K562 (cell line): Measurements from ENCODE around the gene ZNF609. TPM values are rescaled to one million over a fixed set of nuclear protein-coding genes. Genes with fewer than 3 reads are reported as not detected.

Source experiments
- ATAC-seq: fragments of 200-7000 bp; cut with Tn5 transposase; 3 replicates; pipeline ENCODE4 v1.9.1; 2020; ENCODE audit warnings: moderate library complexity
- BruUV-seq: library from RNA; stranded (reverse); fragments of 400-500 nt; replicated peaks from 2 replicates; lab custom pipeline; 2021; lab: Mats Ljungman, UMichigan
- CTCF ChIA-PET: fragments of 300-600 bp; formaldehyde crosslinking; extraction: SDS; loops from one replicate; lab custom pipeline; 2021; ENCODE audit warnings: low intra/inter-chr PET ratio; lab: Yijun Ruan, JAX
- POLR2A ChIA-PET: fragments of 300-600, 350-650 bp; sonication (Branson Sonifier 250); formaldehyde crosslinking; extraction: SDS; loops from one replicate; lab custom pipeline; 2021; ENCODE audit warnings: antibody characterized with exemption, inconsistent platforms; lab: Yijun Ruan, JAX
- DNase-seq, 4 experiments: peaks; one replicate each; pipeline versions ENCODE4 v3.0.0 to v3.0.0-alpha.2; 2011 to 2018; ENCODE audit warnings: low spot score in 3 of 4, mixed read lengths in 3 of 4; ENCODE audit errors: extremely low read depth in 1 of 4
- FAIRE-seq: peaks from 2 replicates; lab custom pipeline; 2011; peaks lifted over from hg19 to GRCh38; lab: Jason Lieb, UNC
- H2AFZ ChIP-seq: 2 replicates; pipeline ENCODE4 v1.6.0; 2011; ENCODE audit warnings: low read depth, low read length, control low read depth, inconsistent platforms
- H3K27ac ChIP-seq: fragments of 200-600 bp; 3 replicates; pipeline ENCODE4 v1.8.0; 2011; ENCODE audit warnings: low read depth, mild to moderate bottlenecking, control low read depth, inconsistent platforms, low read length, moderate library complexity, mixed read lengths; ENCODE audit errors: extremely low read depth
- H3K27me3 ChIP-seq, 2 experiments: fragments of 300-600 bp in 1 of 2; 2 replicates in 1 of 2; 3 replicates in 1 of 2; pipeline versions ENCODE4 v1.6.0 to v1.8.0; 2011; ENCODE audit warnings: inconsistent platforms in 2 of 2, low read length in 2 of 2, mild to moderate bottlenecking in 1 of 2, mixed read lengths in 1 of 2, moderate library complexity in 1 of 2; ENCODE audit not compliant: control insufficient read depth in 2 of 2, insufficient read depth in 2 of 2
- H3K36me3 ChIP-seq: fragments of 300-600 bp; 3 replicates; pipeline ENCODE4 v1.8.0; 2011; ENCODE audit warnings: mild to moderate bottlenecking, low read length, inconsistent platforms; ENCODE audit not compliant: control insufficient read depth, insufficient read depth
- H3K4me1 ChIP-seq, 2 experiments: fragments of 200-600 bp in 1 of 2; replicated peaks in 1 of 2; 2 replicates in 1 of 2; 3 replicates in 1 of 2; pipeline versions ENCODE4 v1.5.1 to v1.8.0; 2011; ENCODE audit warnings: inconsistent platforms in 2 of 2, low read length in 2 of 2, mild to moderate bottlenecking in 1 of 2, mixed read lengths in 1 of 2, moderate library complexity in 1 of 2; ENCODE audit not compliant: control insufficient read depth in 2 of 2, insufficient read depth in 2 of 2
- H3K4me2 ChIP-seq: 2 replicates; pipeline ENCODE4 v1.6.1; 2011; ENCODE audit warnings: low read length, control low read depth, inconsistent platforms, mixed read lengths; ENCODE audit not compliant: insufficient read depth
- H3K4me3 ChIP-seq: fragments of 200-600 bp; sonication (generic), shearing (Covaris generic); 2 replicates; pipeline ENCODE4 v1.5.1; 2016; ENCODE audit warnings: control low read depth, inconsistent platforms
- H3K79me2 ChIP-seq: fragments of 200-600 bp; 3 replicates; pipeline ENCODE4 v1.8.0; 2011; ENCODE audit warnings: low read length, inconsistent platforms; ENCODE audit not compliant: control insufficient read depth, insufficient read depth
- H3K9ac ChIP-seq, 2 experiments: 2 replicates each; pipeline versions ENCODE4 v1.6.0 to v1.6.1; 2011; ENCODE audit warnings: low read depth in 2 of 2, low read length in 2 of 2, control low read depth in 1 of 2, inconsistent platforms in 1 of 2, mild to moderate bottlenecking in 1 of 2, mixed read lengths in 1 of 2; ENCODE audit not compliant: insufficient read depth in 1 of 2
- H3K9me1 ChIP-seq: one replicate; pipeline ENCODE4 v1.6.0; 2011; ENCODE audit warnings: inconsistent platforms, mild to moderate bottlenecking, low read length, moderate library complexity; ENCODE audit not compliant: control insufficient read depth, insufficient read depth
- H3K9me3 ChIP-seq: replicated peaks from 2 replicates; pipeline ENCODE4 v1.5.1; 2011; ENCODE audit warnings: low read depth, low read length, inconsistent platforms; ENCODE audit not compliant: control insufficient read depth, insufficient read depth
- H4K20me1 ChIP-seq: replicated peaks from 2 replicates; pipeline ENCODE4 v1.6.1; 2011; ENCODE audit warnings: low read length, inconsistent platforms, mixed read lengths; ENCODE audit not compliant: control insufficient read depth, insufficient read depth
- BCOR ChIP-seq: fragments of 450-650 bp; IDR thresholded peaks from 2 replicates; pipeline ENCODE4 v1.6.1; 2016
- MAFK ChIP-seq: IDR thresholded peaks from 2 replicates; pipeline ENCODE4 v1.6.1; 2011; ENCODE audit warnings: low read length, improper control_type of control experiment
- SIN3A ChIP-seq, 2 experiments: fragments of 150-350 bp in 1 of 2; IDR thresholded peaks; 2 replicates each; pipeline ENCODE4 v1.6.1; 2011 to 2016; ENCODE audit warnings: borderline replicate concordance in 2 of 2, low read depth in 2 of 2, low read length in 2 of 2, mild to moderate bottlenecking in 2 of 2, moderate library complexity in 2 of 2; ENCODE audit not compliant: control insufficient read depth in 1 of 2
- WGBS: fragments of 100-300 bp; shearing (Covaris generic); methylation state at CpG from one replicate; pipeline ENCODE4 v1.1.6; 2016; ENCODE audit warnings: low coverage, mixed read lengths; ENCODE audit not compliant: insufficient coverage; ENCODE audit errors: missing lambda C conversion rate; 5-methylcytosine and 5-hydroxymethylcytosine counted together
- in situ Hi-C: fragments of 300-500 bp; cut with MboI; formaldehyde crosslinking; loops from 4 replicates; pipeline ENCODE4 v1.15.0; 2018; ENCODE audit warnings: inconsistent platforms, mixed read lengths
- intact Hi-C: fragments of 100-400 bp; cut with micrococcal nuclease; formaldehyde crosslinking; loops from 2 replicates; pipeline ENCODE4 v1.14.2; 2022
- polyA plus RNA-seq, 8 experiments: library from polyadenylated mRNA; depleted of rRNA in 4 of 8; stranded (reverse) in 5 of 8; unstranded in 3 of 8; fragments of >200 nt; fragmentation: Nextera tagmentation in 2 of 8; fragmentation: Illumina TruSeq in 1 of 8; extraction: Ambion mirVana in 2 of 8; extraction: Trizol in 1 of 8; gene quantifications; 2 replicates each; pipeline versions ENCODE4 v1.2.1 to v1.2.3, GENCODE V29; 2011 to 2014; ENCODE audit warnings: inconsistent platforms in 1 of 8, missing spikeins in 1 of 8
- total RNA-seq, 7 experiments: library from RNA; depleted of rRNA in 6 of 7; stranded (reverse); fragments of >200 nt in 6 of 7; fragmentation: Illumina TruSeq in 2 of 7; extraction: Trizol in 2 of 7; gene quantifications; 2 replicates each; pipeline versions ENCODE4 v1.2.1 to v1.2.3, GENCODE V29; 2011 to 2021; ENCODE audit warnings: low replicate concordance in 1 of 7
- TF ChIP-seq, protein P1 (sequence below): IDR thresholded peaks from 2 replicates; pipeline ENCODE4 v1.6.1; 2012; ENCODE audit warnings: low read depth, low read length, improper control_type of control experiment, borderline replicate concordance

ZNF609 gene
- total and polyA plus RNA-seq, 9 of the 15 experiments (the other 6 are each of a cell fraction or from before 2014, with no cell fraction given): 3.0 to 38.7 (median 17.8) TPM

- no peaks in the 10 kb centered on the region for H3K27me3 ChIP-seq
- H3K9me3 ChIP-seq: no peaks in the 10 kb centered on the region
- POLR2A ChIA-PET: interaction anchor here (0.6 to 0.7 kb wide), 3 partner anchors 19 to 282 kb away, joined by 3 read pairs; no protein-coding TSS in a partner anchor
- no TSS peak for BruUV-seq
- no peak for TF ChIP-seq MAFK
- TF ChIP-seq SIN3A (IDR thresholded peaks at IDR 0.05; ENCODE audit: borderline replicate concordance in 2 of 2, control insufficient read depth in 1 of 2, low read depth in 2 of 2, low read length in 2 of 2): no peak
- no peak for TF ChIP-seq BCOR
- TF ChIP-seq, protein P1, sequence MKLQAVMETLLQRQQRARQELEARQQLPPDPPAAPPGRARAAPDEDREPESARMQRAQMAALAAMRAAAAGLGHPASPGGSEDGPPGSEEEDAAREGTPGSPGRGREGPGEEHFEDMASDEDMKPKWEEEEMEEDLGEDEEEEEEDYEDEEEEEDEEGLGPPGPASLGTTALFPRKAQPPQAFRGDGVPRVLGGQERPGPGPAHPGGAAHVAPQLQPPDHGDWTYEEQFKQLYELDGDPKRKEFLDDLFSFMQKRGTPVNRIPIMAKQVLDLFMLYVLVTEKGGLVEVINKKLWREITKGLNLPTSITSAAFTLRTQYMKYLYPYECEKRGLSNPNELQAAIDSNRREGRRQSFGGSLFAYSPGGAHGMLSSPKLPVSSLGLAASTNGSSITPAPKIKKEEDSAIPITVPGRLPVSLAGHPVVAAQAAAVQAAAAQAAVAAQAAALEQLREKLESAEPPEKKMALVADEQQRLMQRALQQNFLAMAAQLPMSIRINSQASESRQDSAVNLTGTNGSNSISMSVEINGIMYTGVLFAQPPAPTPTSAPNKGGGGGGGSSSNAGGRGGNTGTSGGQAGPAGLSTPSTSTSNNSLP: no peak
- TF ChIP-seq, all 486 proteins: peak for 0
- no peak for DNase-seq
- H3K9me1 ChIP-seq: no peaks in the 10 kb centered on the region
- H3K4me3 ChIP-seq: no peak overlapping the region
- no peak for FAIRE-seq
- peaks cover 0 to 20% of the 10 kb centered on the region in 2 experiments; a peak in 3 of 5 replicates for H3K4me1 ChIP-seq
- no peak overlapping the region for H3K4me2 ChIP-seq
- H3K36me3 ChIP-seq: no peaks in the 10 kb centered on the region; the same call in 2 of the 3 replicates
- no peaks in the 10 kb centered on the region for H3K79me2 ChIP-seq
- no peak for ATAC-seq
- H3K27ac ChIP-seq: no peak overlapping the region
- CTCF ChIA-PET: no interaction called here
- no peak overlapping the region for H3K9ac ChIP-seq
- 54% methylated on average over 6 of the region's 6 CpGs for WGBS
- in situ Hi-C loops (no loop called here), intact Hi-C loops (no loop called here)
- no peaks in the 10 kb centered on the region for H4K20me1 ChIP-seq
- H2AFZ ChIP-seq: no peak overlapping the region
These were observed 7.2 kb upstream of the ZNF609 start for GRCh38 chr15:64452988-64453688.
